H1 (cell line): ENCODE results near the gene CCDC88C. TPM values are rescaled to one million over a fixed set of nuclear protein-coding genes. Genes with fewer than 3 reads are reported as not detected.

Source experiments
- CTCF ChIA-PET: fragments of 300-600 bp; sonication (Branson Sonifier 250); formaldehyde crosslinking; loops from one replicate; lab custom pipeline; 2021; ENCODE audit not compliant: partially characterized antibody; lab: Charles Lee
- POLR2A ChIA-PET: fragments of 300-600 bp; sonication (Branson Sonifier 250); formaldehyde crosslinking; loops from one replicate; lab custom pipeline; 2021; ENCODE audit warnings: inconsistent platforms; ENCODE audit not compliant: partially characterized antibody; lab: Charles Lee
- DNase-seq, 2 experiments: peaks; one replicate each; pipeline versions ENCODE4 v3.0.0 to v3.0.0-alpha.2; 2010 to 2022; ENCODE audit warnings: low spot score in 2 of 2, low read depth in 1 of 2, mixed read lengths in 1 of 2
- FAIRE-seq: peaks from 2 replicates; lab custom pipeline; 2011; peaks lifted over from hg19 to GRCh38; lab: Jason Lieb, UNC
- H2AFZ ChIP-seq: 2 replicates; pipeline ENCODE4 v1.8.1; 2012; ENCODE audit warnings: low read length, inconsistent platforms
- H2AK5ac ChIP-seq: 2 replicates; pipeline ENCODE4 v1.6.1; 2013; ENCODE audit warnings: low read depth, low read length
- H2BK120ac ChIP-seq: replicated peaks from 2 replicates; pipeline ENCODE3; 2013; ENCODE audit warnings: low read depth, low read length, inconsistent platforms
- H2BK12ac ChIP-seq: 2 replicates; pipeline ENCODE4 v1.6.1; 2013; ENCODE audit warnings: low read depth, low read length
- H2BK15ac ChIP-seq: 2 replicates; pipeline ENCODE4 v1.6.1; 2013; ENCODE audit warnings: low read length
- H2BK20ac ChIP-seq: 2 replicates; pipeline ENCODE4 v1.6.1; 2013; ENCODE audit warnings: low read length
- H2BK5ac ChIP-seq: 2 replicates; pipeline ENCODE4 v1.6.1; 2013; ENCODE audit warnings: low read depth, low read length
- H3K14ac ChIP-seq: 2 replicates; pipeline ENCODE4 v1.6.1; 2013; ENCODE audit warnings: inconsistent platforms; ENCODE audit not compliant: insufficient read length
- H3K18ac ChIP-seq: 2 replicates; pipeline ENCODE4 v1.6.1; 2013; ENCODE audit warnings: low read length; ENCODE audit errors: extremely low read depth
- H3K23ac ChIP-seq: 2 replicates; pipeline ENCODE4 v1.6.1; 2013; ENCODE audit warnings: inconsistent platforms; ENCODE audit not compliant: insufficient read length
- H3K23me2 ChIP-seq: 2 replicates; pipeline ENCODE4 v1.6.1; 2013; ENCODE audit warnings: low read depth, low read length
- H3K27ac ChIP-seq: 2 replicates; pipeline ENCODE4 v1.6.1; 2011; ENCODE audit warnings: low read depth, low read length, inconsistent platforms
- H3K27me3 ChIP-seq, 4 experiments: replicated peaks in 1 of 4; 1 replicate in 1 of 4; 2 replicates in 3 of 4; pipeline versions ENCODE4 v1.6.1 to v1.8.1; 2011 to 2013; ENCODE audit warnings: low read length in 3 of 4, mild to moderate bottlenecking in 3 of 4, inconsistent platforms in 2 of 4, mixed read lengths in 2 of 4, moderate library complexity in 1 of 4; ENCODE audit not compliant: control insufficient read depth in 3 of 4, insufficient read depth in 3 of 4; ENCODE audit errors: extremely low read depth in 1 of 4
- H3K36me3 ChIP-seq, 4 experiments: 2 replicates each; pipeline versions ENCODE4 v1.6.1 to v1.8.1; 2011 to 2013; ENCODE audit warnings: mild to moderate bottlenecking in 4 of 4, low read length in 3 of 4, moderate library complexity in 2 of 4, control low read depth in 1 of 4, inconsistent platforms in 1 of 4; ENCODE audit not compliant: insufficient read depth in 4 of 4, control insufficient read depth in 2 of 4
- H3K4ac ChIP-seq: replicated peaks from 2 replicates; pipeline ENCODE3; 2013; ENCODE audit warnings: low read length, low read depth, mixed read lengths, inconsistent platforms; ENCODE audit not compliant: insufficient read length
- H3K4me1 ChIP-seq, 4 experiments: replicated peaks in 1 of 4; 1 replicate in 1 of 4; 2 replicates in 3 of 4; pipeline versions ENCODE4 v1.6.1 to v1.8.1; 2011 to 2013; ENCODE audit warnings: low read length in 3 of 4, inconsistent platforms in 2 of 4, mixed read lengths in 1 of 4; ENCODE audit not compliant: insufficient read depth in 4 of 4, control insufficient read depth in 3 of 4
- H3K4me2 ChIP-seq, 2 experiments: 2 replicates each; pipeline versions ENCODE4 v1.6.1 to v1.8.1; 2011 to 2013; ENCODE audit warnings: low read depth in 2 of 2, low read length in 2 of 2, control low read depth in 1 of 2, inconsistent platforms in 1 of 2, mild to moderate bottlenecking in 1 of 2; ENCODE audit not compliant: insufficient read depth in 1 of 2
- H3K4me3 ChIP-seq, 4 experiments: fragments of 200-600, 300-600 bp in 1 of 4; sonication (generic), shearing (Covaris generic), sonication (Bioruptor Twin) in 1 of 4; 2 replicates each; pipeline versions ENCODE4 v1.5.1 to v1.8.1; 2011 to 2016; ENCODE audit warnings: low read length in 4 of 4, low read depth in 3 of 4, control low read depth in 2 of 4, inconsistent platforms in 2 of 4, mild to moderate bottlenecking in 2 of 4, mixed read lengths in 1 of 4, moderate library complexity in 1 of 4; ENCODE audit not compliant: insufficient read depth in 2 of 4; ENCODE audit errors: extremely low read depth in 1 of 4
- H3K56ac ChIP-seq: replicated peaks from 2 replicates; pipeline ENCODE3; 2013; ENCODE audit warnings: low read depth, mild to moderate bottlenecking, mixed read lengths, low read length, inconsistent platforms; ENCODE audit not compliant: insufficient read length
- H3K79me1 ChIP-seq: 2 replicates; pipeline ENCODE4 v1.6.1; 2013; ENCODE audit warnings: low read depth, low read length, control low read depth
- H3K79me2 ChIP-seq, 2 experiments: 2 replicates each; pipeline versions ENCODE4 v1.6.1 to v1.8.1; 2012 to 2013; ENCODE audit warnings: low read length in 2 of 2, mild to moderate bottlenecking in 2 of 2, inconsistent platforms in 1 of 2; ENCODE audit not compliant: insufficient read depth in 2 of 2, control insufficient read depth in 1 of 2
- H3K9ac ChIP-seq, 4 experiments: replicated peaks in 1 of 4; 1 replicate in 1 of 4; 2 replicates in 3 of 4; pipeline versions ENCODE4 v1.6.1 to v1.8.1; 2011 to 2013; ENCODE audit warnings: low read depth in 3 of 4, low read length in 3 of 4, control low read depth in 2 of 4, mild to moderate bottlenecking in 2 of 4, moderate library complexity in 2 of 4, inconsistent platforms in 1 of 4; ENCODE audit errors: extremely low read depth in 1 of 4
- H3K9me3 ChIP-seq, 2 experiments: 2 replicates each; pipeline versions ENCODE4 v1.6.1 to v1.8.1; 2012 to 2013; ENCODE audit warnings: mild to moderate bottlenecking in 2 of 2, moderate library complexity in 2 of 2, control low read depth in 1 of 2, inconsistent platforms in 1 of 2, low read depth in 1 of 2, low read length in 1 of 2, mixed read lengths in 1 of 2; ENCODE audit not compliant: insufficient read depth in 2 of 2
- H4K20me1 ChIP-seq, 2 experiments: replicated peaks in 1 of 2; 2 replicates each; pipeline versions ENCODE3 to v1.8.1; 2011 to 2013; ENCODE audit warnings: inconsistent platforms in 2 of 2, low read length in 2 of 2, mild to moderate bottlenecking in 1 of 2; ENCODE audit not compliant: insufficient read depth in 2 of 2, control insufficient read depth in 1 of 2
- H4K5ac ChIP-seq: 2 replicates; pipeline ENCODE4 v1.6.1; 2013; ENCODE audit warnings: low read length, low read depth, mixed read lengths, inconsistent platforms; ENCODE audit not compliant: insufficient read length
- H4K8ac ChIP-seq: 2 replicates; pipeline ENCODE4 v1.8.0; 2013; ENCODE audit warnings: mild to moderate bottlenecking, moderate library complexity, low read length, inconsistent platforms; ENCODE audit not compliant: insufficient read depth; ENCODE audit errors: extremely low read depth
- H4K91ac ChIP-seq: replicated peaks from 2 replicates; pipeline ENCODE3; 2013; ENCODE audit warnings: low read length, mixed read lengths, inconsistent platforms; ENCODE audit not compliant: insufficient read length
- ASH2L ChIP-seq: fragments of 200-600, 300-600 bp; sonication (generic); IDR thresholded peaks from one replicate; pipeline ENCODE4 v1.7.1; 2017; ENCODE audit warnings: low read length
- EZH2 ChIP-seq: fragments of 200-600 bp; sonication (generic); IDR thresholded peaks from 2 replicates; pipeline ENCODE4 v1.7.1; 2012; ENCODE audit warnings: low read depth, mild to moderate bottlenecking, moderate library complexity, low read length, inconsistent platforms; ENCODE audit not compliant: severe bottlenecking
- GABPA ChIP-seq: IDR thresholded peaks from 2 replicates; pipeline ENCODE4 v1.6.1; 2011; ENCODE audit warnings: mild to moderate bottlenecking, low read length, moderate library complexity, borderline replicate concordance; ENCODE audit not compliant: insufficient read depth
- MAFK ChIP-seq: IDR thresholded peaks from 2 replicates; pipeline ENCODE4 v1.6.1; 2012; ENCODE audit warnings: low read depth, mild to moderate bottlenecking, improper control_type of control experiment, low read length
- SP2 ChIP-seq: IDR thresholded peaks from 2 replicates; pipeline ENCODE4 v1.6.1; 2012; ENCODE audit warnings: mild to moderate bottlenecking, low read length, inconsistent platforms
- SUZ12 ChIP-seq: fragments of 200-600 bp; sonication (generic); IDR thresholded peaks from 2 replicates; pipeline ENCODE4 v1.6.1; 2012; ENCODE audit warnings: mild to moderate bottlenecking, inconsistent platforms, low read length, moderate library complexity, mixed read lengths
- TAF1 ChIP-seq: IDR thresholded peaks from 2 replicates; pipeline ENCODE4 v1.6.1; 2011; ENCODE audit warnings: mild to moderate bottlenecking, low read depth, low read length
- WGBS, 2 experiments: shearing (Covaris generic) in 1 of 2; methylation state at CpG; one replicate each; pipeline versions ENCODE4 v1.1.6 to v1.1.7; 2013 to 2015; ENCODE audit warnings: low lambda C conversion rate in 2 of 2, mixed read lengths in 2 of 2, inconsistent platforms in 1 of 2, low coverage in 1 of 2, missing lambda C conversion rate in 1 of 2; ENCODE audit not compliant: insufficient replicate concordance in 2 of 2, insufficient coverage in 1 of 2, insufficient read length in 1 of 2; ENCODE audit errors: extremely low coverage in 1 of 2, missing lambda C conversion rate in 1 of 2; 5-methylcytosine and 5-hydroxymethylcytosine counted together
- polyA plus RNA-seq, 7 experiments: library from polyadenylated mRNA; depleted of rRNA in 3 of 7; stranded (reverse) in 5 of 7; unstranded in 2 of 7; fragments of >200 nt in 5 of 7; fragments of 200-250 nt in 2 of 7; gene quantifications; 1 replicate in 5 of 7; 2 replicates in 1 of 7; 4 replicates in 1 of 7; pipeline versions ENCODE4 v1.2.1 to v1.2.3, GENCODE V29; 2011 to 2013; ENCODE audit warnings: missing spikeins in 2 of 7, mixed read lengths in 2 of 7
- total RNA-seq: library from RNA; stranded (reverse); fragmentation: NEBNext Ultra II Directional; extraction: Animal tissue kit (Norgen Biotek cat#: 25700); gene quantifications from 2 replicates; pipeline ENCODE4 v1.2.1, GENCODE V29; 2021
- TF ChIP-seq, protein P1 (sequence below): IDR thresholded peaks from 2 replicates; pipeline ENCODE4 v1.6.1; 2012; ENCODE audit warnings: low read length, inconsistent platforms

CCDC88C gene
- total and polyA plus RNA-seq, 2 of the 8 experiments (the other 6 are each of a cell fraction or from before 2014, with no cell fraction given) = 10.3 to 57.7 TPM

DNA sequence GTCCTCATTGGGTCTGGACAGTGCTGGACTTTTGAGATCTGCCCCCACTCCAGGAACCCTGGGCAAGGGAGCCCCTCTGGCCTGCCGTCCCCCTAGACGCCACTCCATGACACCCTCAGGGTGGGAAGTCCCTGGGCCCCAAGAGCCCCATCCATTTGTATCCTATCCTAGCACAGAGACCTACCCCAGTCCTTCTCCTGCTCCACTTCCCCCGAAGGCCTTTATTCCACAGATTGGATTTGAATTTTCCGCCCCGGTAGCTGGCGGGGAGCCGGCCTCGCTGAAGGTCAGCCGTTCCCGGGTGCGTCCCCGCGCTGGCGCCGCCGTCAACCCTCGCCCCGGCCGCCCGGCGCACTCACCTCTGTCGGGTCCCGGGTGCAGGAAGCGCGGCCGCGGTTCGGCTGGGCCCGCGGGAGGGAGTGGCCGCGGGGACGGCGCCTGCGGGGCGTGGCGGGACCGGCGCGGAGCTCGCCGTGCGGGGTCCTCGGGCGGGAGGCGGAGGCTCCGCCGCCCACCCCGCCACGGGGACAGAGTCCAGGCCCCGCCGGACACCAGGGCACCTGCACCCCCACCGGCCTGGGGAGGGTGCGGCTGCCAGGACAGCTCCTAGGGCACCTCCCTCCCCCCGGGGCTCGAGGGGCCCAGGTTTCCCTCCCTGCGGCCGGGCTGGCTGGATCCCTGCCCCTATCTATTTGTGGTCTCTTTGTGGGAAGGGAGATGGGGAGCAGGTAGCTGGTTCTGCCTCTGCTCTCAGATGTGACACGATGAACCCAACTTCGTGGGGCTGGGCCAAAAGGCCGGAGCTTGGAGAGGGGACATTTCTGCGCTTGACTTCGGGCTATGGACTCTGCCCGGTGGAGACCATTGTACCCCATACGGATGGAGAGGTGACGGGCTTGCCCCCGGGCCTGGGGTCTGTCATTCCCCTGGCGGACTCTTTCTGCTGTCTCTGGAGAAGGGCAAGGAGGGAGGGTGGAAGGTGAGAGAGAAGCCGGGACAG lies 153.2 kb downstream of the CCDC88C start:
- peak overlapping the region; percentile 3 for H3K56ac ChIP-seq
- H4K91ac ChIP-seq = no peak overlapping the region
- no peaks in the 10 kb centered on the region for H3K36me3 ChIP-seq
- H3K18ac ChIP-seq = no peak overlapping the region; the same call in none of the 2 replicates
- H2AK5ac ChIP-seq = no peak overlapping the region
- CTCF ChIA-PET = interaction anchor here (0.5 to 3.2 kb wide), 13 partner anchors 9 to 91 kb away, joined by 3 to 10 read pairs (median 4); no protein-coding TSS in a partner anchor
- no peaks in the 10 kb centered on the region for H3K79me2 ChIP-seq
- H2BK15ac ChIP-seq = no peak overlapping the region
- peak overlapping the region; percentile 75 to 88 for H3K4me2 ChIP-seq
- H2BK20ac ChIP-seq = no peak overlapping the region
- no peak overlapping the region for H4K5ac ChIP-seq
- H3K14ac ChIP-seq = no peak overlapping the region
- H2BK5ac ChIP-seq = no peak overlapping the region
- POLR2A ChIA-PET = interaction anchor here (0.7 to 2.6 kb wide), 4 partner anchors 10 to 246 kb away, joined by 3 to 15 read pairs (median 3); partner anchors contain the start of gene PPP4R3A
- H3K4me1 ChIP-seq = peaks cover 0 to 6% (median 1%) of the 10 kb centered on the region in 4 experiments; a peak in 6 of 7 replicates
- H4K20me1 ChIP-seq = no peaks in the 10 kb centered on the region
- H2AFZ ChIP-seq = peak overlapping the region; percentile 47; the same call in 1 of the 2 replicates
- H3K4ac ChIP-seq = no peak overlapping the region
- peak overlapping the region; percentile 39 to 64 (median 54) for H3K4me3 ChIP-seq
- no peak for FAIRE-seq
- peaks cover 10% of the 10 kb centered on the region; the same call in 1 of the 2 replicates for H3K23me2 ChIP-seq
- H3K9ac ChIP-seq = peak overlapping the region in 1 of 4 experiments; percentile 10; a peak in 2 of 7 replicates
- 0 out of 2 replicates have a peak overlapping the region, but pooled peaks have one; percentile 17 for H2BK12ac ChIP-seq
- H3K79me1 ChIP-seq = no peaks in the 10 kb centered on the region
- no peak overlapping the region for H3K23ac ChIP-seq
- WGBS, 2 experiments = 16% methylated on average over 34 of the region's 69 CpGs; no CpG with 5 or more reads in 1 of the 2 experiments
- no peak overlapping the region for H3K27ac ChIP-seq
- peak in 1 of 2 experiments; percentile 71 for DNase-seq
- H4K8ac ChIP-seq = no peak overlapping the region
- no peak overlapping the region for H2BK120ac ChIP-seq
- H3K9me3 ChIP-seq = no peaks in the 10 kb centered on the region
- peaks cover 0 to 27% (median 21%) of the 10 kb centered on the region in 4 experiments; a peak in 6 of 7 replicates for H3K27me3 ChIP-seq
- TF ChIP-seq GABPA (0 out of 2 replicates have a peak, but pooled peaks have one; percentile 5), SP2 (no peak), ASH2L (peak; percentile 73), EZH2 (peak; percentile 47), SUZ12 (peak; percentile 53), TAF1 (no peak), MAFK (no peak)
- TF ChIP-seq, protein P1, sequence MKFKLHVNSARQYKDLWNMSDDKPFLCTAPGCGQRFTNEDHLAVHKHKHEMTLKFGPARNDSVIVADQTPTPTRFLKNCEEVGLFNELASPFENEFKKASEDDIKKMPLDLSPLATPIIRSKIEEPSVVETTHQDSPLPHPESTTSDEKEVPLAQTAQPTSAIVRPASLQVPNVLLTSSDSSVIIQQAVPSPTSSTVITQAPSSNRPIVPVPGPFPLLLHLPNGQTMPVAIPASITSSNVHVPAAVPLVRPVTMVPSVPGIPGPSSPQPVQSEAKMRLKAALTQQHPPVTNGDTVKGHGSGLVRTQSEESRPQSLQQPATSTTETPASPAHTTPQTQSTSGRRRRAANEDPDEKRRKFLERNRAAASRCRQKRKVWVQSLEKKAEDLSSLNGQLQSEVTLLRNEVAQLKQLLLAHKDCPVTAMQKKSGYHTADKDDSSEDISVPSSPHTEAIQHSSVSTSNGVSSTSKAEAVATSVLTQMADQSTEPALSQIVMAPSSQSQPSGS = no peak
